CD4-positive, alpha-beta T cell (primary cell): ENCODE measurements around the gene PPP2R2B. TPM values are rescaled to one million over a fixed set of nuclear protein-coding genes. Genes with fewer than 3 reads are reported as not detected.

Source experiments
- ATAC-seq: fragments of 200-7000 bp; cut with Tn5 transposase; one replicate; pipeline ENCODE4 v1.10.0; 2022; ENCODE audit warnings: mild to moderate bottlenecking; ENCODE audit not compliant: poor library complexity
- CTCF ChIA-PET: fragments of 350-600 bp; sonication (Branson Sonifier 250); formaldehyde crosslinking; loops from one replicate; lab custom pipeline; 2021; ENCODE audit warnings: antibody characterized with exemption, inconsistent platforms; lab: Charles Lee
- POLR2A ChIA-PET: fragments of 350-600 bp; sonication (Branson Sonifier 250); formaldehyde crosslinking; loops from one replicate; lab custom pipeline; 2021; ENCODE audit warnings: antibody characterized with exemption, inconsistent platforms; lab: Charles Lee
- DNase-seq, 14 experiments: peaks; one replicate each; pipeline ENCODE4 v3.0.0-alpha.2; 2013 to 2020; ENCODE audit warnings: mixed read lengths in 2 of 14
- H3K27ac ChIP-seq, 2 donors: one replicate each; pipeline versions ENCODE4 v1.5.1 to v1.7.0; 2013; ENCODE audit warnings: low read length in 2 of 2, low read depth in 1 of 2, mild to moderate bottlenecking in 1 of 2
- H3K27me3 ChIP-seq, 2 experiments: 1 replicate in 1 of 2; 2 replicates in 1 of 2; pipeline versions ENCODE4 v1.6.1 to v1.7.0; 2013; ENCODE audit warnings: low read length in 2 of 2, control low read depth in 1 of 2, mild to moderate bottlenecking in 1 of 2, moderate library complexity in 1 of 2; ENCODE audit not compliant: insufficient read depth in 2 of 2, control insufficient read depth in 1 of 2
- H3K36me3 ChIP-seq: one replicate; pipeline ENCODE4 v1.6.1; 2013; ENCODE audit warnings: low read length, control low read depth; ENCODE audit not compliant: insufficient read depth
- H3K4me1 ChIP-seq: one replicate; pipeline ENCODE4 v1.6.1; 2013; ENCODE audit warnings: low read length, control low read depth; ENCODE audit not compliant: insufficient read depth
- H3K4me3 ChIP-seq: one replicate; pipeline ENCODE4 v1.5.1; 2013; ENCODE audit warnings: mild to moderate bottlenecking, low read length, moderate library complexity
- H3K9me3 ChIP-seq, 2 experiments: 1 replicate in 1 of 2; 2 replicates in 1 of 2; pipeline versions ENCODE4 v1.6.1 to v1.7.0; 2013; ENCODE audit warnings: low read length in 2 of 2, mild to moderate bottlenecking in 2 of 2, control low read depth in 1 of 2, moderate library complexity in 1 of 2; ENCODE audit not compliant: control insufficient read depth in 1 of 2, insufficient read depth in 1 of 2
- H3K27ac Mint-ChIP-seq: one replicate; pipeline ENCODE4 v1.8.0; 2020; ENCODE audit warnings: mixed read lengths
- H3K27me3 Mint-ChIP-seq: one replicate; pipeline ENCODE4 v1.8.0; 2021; ENCODE audit warnings: mixed read lengths
- H3K36me3 Mint-ChIP-seq: one replicate; pipeline ENCODE4 v1.8.0; 2021; ENCODE audit warnings: low read depth, mixed read lengths
- H3K4me1 Mint-ChIP-seq: one replicate; pipeline ENCODE4 v1.8.0; 2021; ENCODE audit warnings: low read depth, mixed read lengths
- H3K4me3 Mint-ChIP-seq: one replicate; pipeline ENCODE4 v1.8.0; 2020; ENCODE audit warnings: mild to moderate bottlenecking, mixed read lengths
- H3K9me3 Mint-ChIP-seq: one replicate; pipeline ENCODE4 v1.8.0; 2020; ENCODE audit warnings: mixed read lengths
- CTCF ChIP-seq: fragments of 200-600 bp; IDR thresholded peaks from one replicate; pipeline ENCODE4 v1.8.0; 2022; ENCODE audit warnings: antibody characterized with exemption, mild to moderate bottlenecking
- intact Hi-C, 2 experiments: fragments of 100-400 bp; cut with DNase I in 1 of 2; cut with micrococcal nuclease in 1 of 2; formaldehyde crosslinking; loops; one replicate each; pipeline versions ENCODE4 v1.15.1 to v1.9.0; 2023 to 2025; cut with DNase I, micrococcal nuclease
- total RNA-seq, 174 experiments: library from RNA in 2 of 174; stranded (reverse) in 2 of 174; gene quantifications; one replicate each; pipeline ENCODE4 v1.2.3 and lab custom pipeline; 2021 to 2026

The PPP2R2B gene
- total RNA-seq, 2 experiments from 2014 or later, result 4.1 to 4.2 TPM

- H3K36me3 Mint-ChIP-seq, result no peaks in the 10 kb centered on the region
- no peak overlapping the region for H3K27ac ChIP-seq
- H3K27me3 Mint-ChIP-seq, result no peaks in the 10 kb centered on the region
- H3K4me3 Mint-ChIP-seq, result no peak overlapping the region
- H3K27me3 ChIP-seq, result no peaks in the 10 kb centered on the region
- no peak overlapping the region for H3K4me3 ChIP-seq
- H3K4me1 ChIP-seq, result no peaks in the 10 kb centered on the region
- POLR2A ChIA-PET, result no interaction called here
- H3K4me1 Mint-ChIP-seq, result no peaks in the 10 kb centered on the region
- intact Hi-C loops, result no loop called here
- no peaks in the 10 kb centered on the region for H3K36me3 ChIP-seq
- ATAC-seq, result no peak
- no peak for DNase-seq
- H3K9me3 ChIP-seq, result no peaks in the 10 kb centered on the region
- CTCF ChIA-PET, result no interaction called here
- no peaks in the 10 kb centered on the region for H3K9me3 Mint-ChIP-seq
- no peak overlapping the region for H3K27ac Mint-ChIP-seq
- no peak for TF ChIP-seq CTCF
Observed at GRCh38 chr5:146818822-146819221, 59.7 kb downstream of the PPP2R2B start.

- Histone ChIP-seq H3K36me3 (no peaks in the 10 kb centered on the region), H3K4me1 (no peaks in the 10 kb centered on the region), H3K4me3 (no peak overlapping the region), H3K9me3 (no peaks in the 10 kb centered on the region), H3K27ac (no peak overlapping the region), H3K27me3 (no peaks in the 10 kb centered on the region)
- no peak for DNase-seq
- ChIA-PET CTCF (no interaction called here), POLR2A (no interaction called here)
- TF ChIP-seq CTCF, result no peak
- H3K9me3 Mint-ChIP-seq, result no peaks in the 10 kb centered on the region
- intact Hi-C loops, result no loop called here
- H3K4me1 Mint-ChIP-seq, result no peaks in the 10 kb centered on the region
- H3K27me3 Mint-ChIP-seq, result no peaks in the 10 kb centered on the region
- ATAC-seq, result no peak
- no peaks in the 10 kb centered on the region for H3K36me3 Mint-ChIP-seq
- no peak overlapping the region for H3K4me3 Mint-ChIP-seq
- H3K27ac Mint-ChIP-seq, result no peak overlapping the region
Observed at GRCh38 chr5:146817973-146818372, 60.6 kb downstream of the PPP2R2B start.

- POLR2A ChIA-PET, result no interaction called here
- DNase-seq (no peak), ATAC-seq (no peak)
- Mint-ChIP-seq H3K27me3 (no peaks in the 10 kb centered on the region), H3K27ac (no peak overlapping the region), H3K4me1 (no peaks in the 10 kb centered on the region), H3K9me3 (no peaks in the 10 kb centered on the region), H3K4me3 (no peak overlapping the region), H3K36me3 (no peaks in the 10 kb centered on the region)
- Histone ChIP-seq H3K36me3 (no peaks in the 10 kb centered on the region), H3K27me3 (no peaks in the 10 kb centered on the region), H3K4me3 (no peak overlapping the region), H3K27ac (no peak overlapping the region), H3K9me3 (no peaks in the 10 kb centered on the region), H3K4me1 (no peaks in the 10 kb centered on the region)
- CTCF ChIA-PET, result no interaction called here
- TF ChIP-seq CTCF, result no peak
- intact Hi-C loops, result no loop called here
Observed at GRCh38 chr5:146816775-146817387, 61.7 kb downstream of the PPP2R2B start.
